GM12878 (cell line): ENCODE data around the gene TBC1D8B.

Experiments used
- BRCA1 ChIP-seq: IDR thresholded peaks from 2 replicates; pipeline ENCODE4 v1.6.1; 2011; ENCODE audit warnings: low read depth, low read length, improper control_type of control experiment
- ETV6 ChIP-seq, 2 experiments: fragments of 450-650 bp in 1 of 2; IDR thresholded peaks in 1 of 2; conservative IDR thresholded peaks in 1 of 2; 2 replicates each; pipeline ENCODE4 v1.6.1; 2014; ENCODE audit warnings: antibody characterized with exemption in 1 of 2, borderline replicate concordance in 1 of 2, low read depth in 1 of 2, mild to moderate bottlenecking in 1 of 2, moderate library complexity in 1 of 2
- EZH2 ChIP-seq: IDR thresholded peaks from 2 replicates; pipeline ENCODE4 v1.6.1; 2012; ENCODE audit warnings: low read depth, mild to moderate bottlenecking, control low read depth, inconsistent platforms, low read length, borderline replicate concordance; ENCODE audit not compliant: control insufficient read depth
- POLR2A ChIP-seq: IDR thresholded peaks from 2 replicates; pipeline ENCODE4 v1.6.1; 2011; ENCODE audit warnings: low read depth, mild to moderate bottlenecking, low read length
- POLR2AphosphoS5 ChIP-seq: IDR thresholded peaks from 2 replicates; pipeline ENCODE4 v1.6.1; 2011; ENCODE audit warnings: mild to moderate bottlenecking, low read length, inconsistent platforms
- TF ChIP-seq, protein P1 (sequence below), 3 experiments: IDR thresholded peaks in 2 of 3; conservative IDR thresholded peaks in 1 of 3; 2 replicates each; pipeline ENCODE4 v1.5.1; 2011; ENCODE audit warnings: low read depth in 3 of 3, low read length in 3 of 3, mild to moderate bottlenecking in 3 of 3, control low read depth in 2 of 3, moderate library complexity in 2 of 3, inconsistent platforms in 1 of 3, mixed read lengths in 1 of 3; ENCODE audit not compliant: control insufficient read depth in 2 of 3, insufficient read depth in 1 of 3; ENCODE audit errors: extremely low read depth in 1 of 3
- TF ChIP-seq, protein P2 (sequence below): IDR thresholded peaks from 2 replicates; pipeline ENCODE4 v1.6.1; 2012; ENCODE audit warnings: improper control_type of control experiment, low read depth, low read length; ENCODE audit not compliant: insufficient replicate concordance
- TF ChIP-seq, protein P3 (sequence below): IDR thresholded peaks from 2 replicates; pipeline ENCODE4 v1.6.1; 2012; ENCODE audit warnings: low read depth, low read length, improper control_type of control experiment

DNA sequence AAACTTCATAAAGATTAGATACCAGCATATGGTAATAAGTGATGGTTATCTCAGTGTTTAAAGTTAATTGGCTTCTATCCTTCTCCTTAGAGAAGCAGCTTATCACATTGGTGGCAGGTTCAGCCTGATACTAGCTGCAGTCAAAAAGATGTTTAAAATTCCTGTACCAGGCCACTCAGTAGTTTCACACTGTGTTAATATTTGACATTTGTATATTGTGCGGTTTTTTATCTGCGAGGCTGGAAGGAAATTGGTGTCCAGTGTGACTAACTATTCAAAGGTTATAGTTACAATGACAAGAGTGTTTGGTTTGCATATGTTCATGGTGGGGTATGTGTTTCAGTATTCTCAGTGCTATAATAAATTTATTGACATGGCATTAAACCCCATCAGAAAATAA is 27.5 kb upstream of the TBC1D8B start:
- TF ChIP-seq, protein P1, sequence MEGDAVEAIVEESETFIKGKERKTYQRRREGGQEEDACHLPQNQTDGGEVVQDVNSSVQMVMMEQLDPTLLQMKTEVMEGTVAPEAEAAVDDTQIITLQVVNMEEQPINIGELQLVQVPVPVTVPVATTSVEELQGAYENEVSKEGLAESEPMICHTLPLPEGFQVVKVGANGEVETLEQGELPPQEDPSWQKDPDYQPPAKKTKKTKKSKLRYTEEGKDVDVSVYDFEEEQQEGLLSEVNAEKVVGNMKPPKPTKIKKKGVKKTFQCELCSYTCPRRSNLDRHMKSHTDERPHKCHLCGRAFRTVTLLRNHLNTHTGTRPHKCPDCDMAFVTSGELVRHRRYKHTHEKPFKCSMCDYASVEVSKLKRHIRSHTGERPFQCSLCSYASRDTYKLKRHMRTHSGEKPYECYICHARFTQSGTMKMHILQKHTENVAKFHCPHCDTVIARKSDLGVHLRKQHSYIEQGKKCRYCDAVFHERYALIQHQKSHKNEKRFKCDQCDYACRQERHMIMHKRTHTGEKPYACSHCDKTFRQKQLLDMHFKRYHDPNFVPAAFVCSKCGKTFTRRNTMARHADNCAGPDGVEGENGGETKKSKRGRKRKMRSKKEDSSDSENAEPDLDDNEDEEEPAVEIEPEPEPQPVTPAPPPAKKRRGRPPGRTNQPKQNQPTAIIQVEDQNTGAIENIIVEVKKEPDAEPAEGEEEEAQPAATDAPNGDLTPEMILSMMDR (IDR thresholded peaks at IDR 0.05 in 2 of 3, conservative IDR thresholded peaks at IDR 0.05 in 1 of 3; ENCODE audit: control insufficient read depth in 2 of 3, extremely low read depth in 1 of 3, insufficient read depth in 1 of 3, low read depth in 3 of 3, low read length in 3 of 3): no peak
- no peak for TF ChIP-seq ETV6 (conservative IDR thresholded peaks at IDR 0.05 in 1 of 2, IDR thresholded peaks at IDR 0.05 in 1 of 2; ENCODE audit: borderline replicate concordance in 1 of 2, low read depth in 1 of 2)
- TF ChIP-seq BRCA1: no peak
- no peak for TF ChIP-seq POLR2AphosphoS5
- no peak for TF ChIP-seq EZH2
- TF ChIP-seq POLR2A: no peak
- TF ChIP-seq, protein P2, sequence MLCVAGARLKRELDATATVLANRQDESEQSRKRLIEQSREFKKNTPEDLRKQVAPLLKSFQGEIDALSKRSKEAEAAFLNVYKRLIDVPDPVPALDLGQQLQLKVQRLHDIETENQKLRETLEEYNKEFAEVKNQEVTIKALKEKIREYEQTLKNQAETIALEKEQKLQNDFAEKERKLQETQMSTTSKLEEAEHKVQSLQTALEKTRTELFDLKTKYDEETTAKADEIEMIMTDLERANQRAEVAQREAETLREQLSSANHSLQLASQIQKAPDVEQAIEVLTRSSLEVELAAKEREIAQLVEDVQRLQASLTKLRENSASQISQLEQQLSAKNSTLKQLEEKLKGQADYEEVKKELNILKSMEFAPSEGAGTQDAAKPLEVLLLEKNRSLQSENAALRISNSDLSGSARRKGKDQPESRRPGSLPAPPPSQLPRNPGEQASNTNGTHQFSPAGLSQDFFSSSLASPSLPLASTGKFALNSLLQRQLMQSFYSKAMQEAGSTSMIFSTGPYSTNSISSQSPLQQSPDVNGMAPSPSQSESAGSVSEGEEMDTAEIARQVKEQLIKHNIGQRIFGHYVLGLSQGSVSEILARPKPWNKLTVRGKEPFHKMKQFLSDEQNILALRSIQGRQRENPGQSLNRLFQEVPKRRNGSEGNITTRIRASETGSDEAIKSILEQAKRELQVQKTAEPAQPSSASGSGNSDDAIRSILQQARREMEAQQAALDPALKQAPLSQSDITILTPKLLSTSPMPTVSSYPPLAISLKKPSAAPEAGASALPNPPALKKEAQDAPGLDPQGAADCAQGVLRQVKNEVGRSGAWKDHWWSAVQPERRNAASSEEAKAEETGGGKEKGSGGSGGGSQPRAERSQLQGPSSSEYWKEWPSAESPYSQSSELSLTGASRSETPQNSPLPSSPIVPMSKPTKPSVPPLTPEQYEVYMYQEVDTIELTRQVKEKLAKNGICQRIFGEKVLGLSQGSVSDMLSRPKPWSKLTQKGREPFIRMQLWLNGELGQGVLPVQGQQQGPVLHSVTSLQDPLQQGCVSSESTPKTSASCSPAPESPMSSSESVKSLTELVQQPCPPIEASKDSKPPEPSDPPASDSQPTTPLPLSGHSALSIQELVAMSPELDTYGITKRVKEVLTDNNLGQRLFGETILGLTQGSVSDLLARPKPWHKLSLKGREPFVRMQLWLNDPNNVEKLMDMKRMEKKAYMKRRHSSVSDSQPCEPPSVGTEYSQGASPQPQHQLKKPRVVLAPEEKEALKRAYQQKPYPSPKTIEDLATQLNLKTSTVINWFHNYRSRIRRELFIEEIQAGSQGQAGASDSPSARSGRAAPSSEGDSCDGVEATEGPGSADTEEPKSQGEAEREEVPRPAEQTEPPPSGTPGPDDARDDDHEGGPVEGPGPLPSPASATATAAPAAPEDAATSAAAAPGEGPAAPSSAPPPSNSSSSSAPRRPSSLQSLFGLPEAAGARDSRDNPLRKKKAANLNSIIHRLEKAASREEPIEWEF: no peak
- TF ChIP-seq, protein P3, sequence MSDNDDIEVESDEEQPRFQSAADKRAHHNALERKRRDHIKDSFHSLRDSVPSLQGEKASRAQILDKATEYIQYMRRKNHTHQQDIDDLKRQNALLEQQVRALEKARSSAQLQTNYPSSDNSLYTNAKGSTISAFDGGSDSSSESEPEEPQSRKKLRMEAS: no peak
